ENCODE results near the gene ATP6V1A. TPM values are rescaled to one million over a fixed set of nuclear protein-coding genes. Genes with fewer than 3 reads are reported as not detected.

Gene ATP6V1A
- total RNA-seq, 4 donors from 2014 or later, result 28.8 to 38.1 (median 34.2) TPM

DNA sequence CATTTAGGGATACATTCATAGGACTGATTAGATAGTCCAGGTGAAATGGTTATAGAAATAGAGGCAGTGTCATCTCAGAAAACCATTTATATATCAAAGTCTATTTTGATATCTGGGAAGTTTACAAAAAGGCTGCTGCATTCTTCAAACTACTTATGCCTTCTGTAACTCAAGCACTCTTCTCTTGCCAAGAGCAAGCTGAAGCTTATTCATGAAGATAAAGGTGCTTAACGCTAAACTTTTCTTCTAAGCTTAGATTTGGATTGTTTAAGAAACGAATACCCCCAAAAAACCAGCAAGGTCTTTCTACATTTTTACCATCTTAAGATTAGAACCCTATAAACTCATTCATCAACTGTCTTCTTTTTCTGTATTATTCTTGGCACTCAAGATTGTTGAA is 27.1 kb upstream of the ATP6V1A start:
- 91 to 94% methylated on average over 2 of the region's 2 CpGs for WGBS, 2 donors
- TF ChIP-seq POLR2A (IDR thresholded peaks at IDR 0.05), result no peak
- TF ChIP-seq CTCF (IDR thresholded peaks at IDR 0.05), result no peak
- no peak for TF ChIP-seq EP300 (IDR thresholded peaks at IDR 0.05)

DNA sequence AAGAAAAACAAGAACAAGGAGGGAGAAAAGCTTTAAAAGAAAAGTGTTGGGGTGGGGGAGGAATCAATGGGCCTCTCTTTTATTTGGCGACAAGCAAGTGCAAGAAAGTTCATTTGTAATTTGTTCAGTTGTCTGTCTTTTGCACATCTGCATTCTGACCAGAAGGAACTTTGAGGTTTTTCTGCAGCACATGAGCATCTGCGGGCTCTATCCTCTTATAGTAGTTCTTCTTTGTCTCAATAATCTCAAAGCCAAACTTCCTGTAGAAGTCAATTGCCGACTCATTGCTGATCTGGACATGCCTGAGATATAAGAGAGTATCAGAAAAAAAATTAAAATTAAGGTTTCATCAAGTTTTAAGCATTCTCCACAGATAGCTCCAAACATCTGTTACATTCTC is 25.2 kb upstream of the ATP6V1A start:
- 75 to 78% methylated on average over 3 of the region's 3 CpGs for whole genome bisulfite sequencing, 2 donors
- H3K4me1 ChIP-seq, result peaks cover 0 to 10% (median 0%) of the 10 kb centered on the region in 4 donors
- no peak for DNase-seq (ENCODE audit: low spot score in 2 of 2)
- H3K9me3 ChIP-seq, result no peaks in the 10 kb centered on the region
- no peak overlapping the region for H3K4me3 ChIP-seq
- peaks cover 0 to 43% (median 8%) of the 10 kb centered on the region in 3 donors for H3K36me3 ChIP-seq
- H3K27me3 ChIP-seq, result no peaks in the 10 kb centered on the region
- TF ChIP-seq EP300 (IDR thresholded peaks at IDR 0.05), result no peak
- no peak for TF ChIP-seq CTCF (IDR thresholded peaks at IDR 0.05)
- no peak for TF ChIP-seq POLR2A (IDR thresholded peaks at IDR 0.05)
- no peak overlapping the region for H3K27ac ChIP-seq

More for the DNA sequence above, 27.1 kb upstream of the ATP6V1A start:
- H3K27me3 ChIP-seq, result no peaks in the 10 kb centered on the region
- H3K4me1 ChIP-seq, result peaks cover 0 to 10% (median 0%) of the 10 kb centered on the region in 4 donors
- no peak overlapping the region for H3K4me3 ChIP-seq
- no peak for DNase-seq (ENCODE audit: low spot score in 2 of 2)
- peaks cover 0 to 47% (median 8%) of the 10 kb centered on the region in 3 donors for H3K36me3 ChIP-seq
- H3K27ac ChIP-seq, result no peak overlapping the region
- H3K9me3 ChIP-seq, result no peaks in the 10 kb centered on the region

- no peaks in the 10 kb centered on the region for H3K9me3 ChIP-seq
- peaks cover 0 to 28% (median 2%) of the 10 kb centered on the region in 4 donors for H3K4me1 ChIP-seq
- TF ChIP-seq POLR2A (IDR thresholded peaks at IDR 0.05) (no peak), EP300 (IDR thresholded peaks at IDR 0.05) (no peak), CTCF (IDR thresholded peaks at IDR 0.05) (no peak)
- no peak for DNase-seq (ENCODE audit: low spot score in 2 of 2)
- no peaks in the 10 kb centered on the region for H3K36me3 ChIP-seq
- no peak overlapping the region for H3K27ac ChIP-seq
- no peaks in the 10 kb centered on the region for H3K27me3 ChIP-seq
- 85 to 97% methylated on average over 2 of the region's 2 CpGs for WGBS, 2 donors
- H3K4me3 ChIP-seq, result no peak overlapping the region
These were observed 18.2 kb upstream of the ATP6V1A start for GRCh38 chr3:113728661-113729060.

DNA sequence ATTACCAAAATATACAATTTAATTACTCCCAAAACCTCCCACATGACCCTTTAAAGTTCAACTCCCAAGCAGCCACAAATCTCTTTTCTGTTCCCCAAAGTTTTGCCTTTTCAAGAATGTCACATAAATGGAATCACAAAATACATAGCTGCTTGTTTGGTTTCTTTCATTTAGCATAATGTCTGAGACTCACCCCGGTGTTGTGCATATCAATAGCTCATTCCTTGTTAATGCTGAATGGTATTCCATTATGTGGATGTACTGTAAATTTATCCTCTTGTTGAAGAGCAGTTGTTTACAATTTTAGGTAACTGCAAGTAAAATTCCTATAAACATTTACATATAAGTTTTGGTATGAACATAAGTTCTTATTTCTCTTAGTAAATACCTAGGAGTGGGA is 16.3 kb upstream of the ATP6V1A start:
- no peak overlapping the region for H3K27ac ChIP-seq
- no peaks in the 10 kb centered on the region for H3K27me3 ChIP-seq
- WGBS, 2 donors, result 50 to 54% methylated on average over 1 of the region's 1 CpG
- H3K4me1 ChIP-seq, result peaks cover 0 to 28% (median 2%) of the 10 kb centered on the region in 4 donors
- H3K4me3 ChIP-seq, result no peak overlapping the region
- DNase-seq (ENCODE audit: low spot score in 2 of 2), result no peak
- TF ChIP-seq POLR2A (IDR thresholded peaks at IDR 0.05), result no peak
- no peaks in the 10 kb centered on the region for H3K36me3 ChIP-seq
- no peaks in the 10 kb centered on the region for H3K9me3 ChIP-seq

DNA sequence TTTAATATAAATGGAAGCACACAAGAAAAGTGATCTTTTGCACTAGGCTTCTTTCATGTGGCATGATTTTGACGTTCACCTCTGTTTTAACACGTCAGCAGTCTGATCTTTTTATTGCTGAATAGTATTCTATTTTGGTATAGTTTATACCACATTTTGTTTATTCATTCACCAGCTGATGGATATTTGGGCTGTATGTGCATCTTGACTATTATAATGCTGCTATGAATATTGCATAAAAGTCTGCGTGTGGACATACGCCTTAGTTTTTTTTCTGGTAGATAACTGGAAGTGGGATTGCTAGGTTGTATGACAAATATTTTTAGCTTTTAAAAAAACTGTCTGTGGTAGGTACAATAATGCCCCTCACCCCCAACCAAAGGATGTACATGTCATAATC is 15.1 kb upstream of the ATP6V1A start:
- no peak for DNase-seq (ENCODE audit: low spot score in 2 of 2)
- 84 to 85% methylated on average over 4 of the region's 4 CpGs for WGBS, 2 donors
- TF ChIP-seq POLR2A (IDR thresholded peaks at IDR 0.05) (no peak), EP300 (IDR thresholded peaks at IDR 0.05) (no peak), CTCF (IDR thresholded peaks at IDR 0.05) (no peak)
- Histone ChIP-seq H3K36me3 (no peaks in the 10 kb centered on the region), H3K4me3 (no peak overlapping the region), H3K27me3 (no peaks in the 10 kb centered on the region), H3K9me3 (no peaks in the 10 kb centered on the region), H3K27ac (no peak overlapping the region), H3K4me1 (peaks cover under 1 to 37% (median 4%) of the 10 kb centered on the region in 4 donors)

All from tibial nerve (tissue), 4 donors.